Forelimb muscle (tissue), 1 donor: Measurements from ENCODE around the gene KCNH2. TPM values are rescaled to one million over a fixed set of nuclear protein-coding genes. Genes with fewer than 3 reads are reported as not detected.
A peak's percentile ranks its signal among the peaks of the same experiment; 100 is the strongest.
"Not testable (repeated sequence)": the region's sequence is repeated elsewhere in the genome, so short reads cannot be mapped to it uniquely, and the experiment has no call there.

Experiments used
- DNase-seq: peaks from one replicate; pipeline ENCODE4 v3.0.0-alpha.2; 2013; ENCODE audit warnings: low read depth
- polyA plus RNA-seq: library from polyadenylated mRNA; unstranded; fragments of 120-200 nt; gene quantifications from one replicate; pipeline ENCODE4 v1.2.1, GENCODE V29; 2013; ENCODE audit not compliant: insufficient read length

The KCNH2 gene, protein sequence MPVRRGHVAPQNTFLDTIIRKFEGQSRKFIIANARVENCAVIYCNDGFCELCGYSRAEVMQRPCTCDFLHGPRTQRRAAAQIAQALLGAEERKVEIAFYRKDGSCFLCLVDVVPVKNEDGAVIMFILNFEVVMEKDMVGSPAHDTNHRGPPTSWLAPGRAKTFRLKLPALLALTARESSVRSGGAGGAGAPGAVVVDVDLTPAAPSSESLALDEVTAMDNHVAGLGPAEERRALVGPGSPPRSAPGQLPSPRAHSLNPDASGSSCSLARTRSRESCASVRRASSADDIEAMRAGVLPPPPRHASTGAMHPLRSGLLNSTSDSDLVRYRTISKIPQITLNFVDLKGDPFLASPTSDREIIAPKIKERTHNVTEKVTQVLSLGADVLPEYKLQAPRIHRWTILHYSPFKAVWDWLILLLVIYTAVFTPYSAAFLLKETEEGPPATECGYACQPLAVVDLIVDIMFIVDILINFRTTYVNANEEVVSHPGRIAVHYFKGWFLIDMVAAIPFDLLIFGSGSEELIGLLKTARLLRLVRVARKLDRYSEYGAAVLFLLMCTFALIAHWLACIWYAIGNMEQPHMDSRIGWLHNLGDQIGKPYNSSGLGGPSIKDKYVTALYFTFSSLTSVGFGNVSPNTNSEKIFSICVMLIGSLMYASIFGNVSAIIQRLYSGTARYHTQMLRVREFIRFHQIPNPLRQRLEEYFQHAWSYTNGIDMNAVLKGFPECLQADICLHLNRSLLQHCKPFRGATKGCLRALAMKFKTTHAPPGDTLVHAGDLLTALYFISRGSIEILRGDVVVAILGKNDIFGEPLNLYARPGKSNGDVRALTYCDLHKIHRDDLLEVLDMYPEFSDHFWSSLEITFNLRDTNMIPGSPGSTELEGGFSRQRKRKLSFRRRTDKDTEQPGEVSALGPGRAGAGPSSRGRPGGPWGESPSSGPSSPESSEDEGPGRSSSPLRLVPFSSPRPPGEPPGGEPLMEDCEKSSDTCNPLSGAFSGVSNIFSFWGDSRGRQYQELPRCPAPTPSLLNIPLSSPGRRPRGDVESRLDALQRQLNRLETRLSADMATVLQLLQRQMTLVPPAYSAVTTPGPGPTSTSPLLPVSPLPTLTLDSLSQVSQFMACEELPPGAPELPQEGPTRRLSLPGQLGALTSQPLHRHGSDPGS
- polyA plus RNA-seq = 24.5 TPM

GRCh38 chr7:150978126-150978789 is at the start of gene KCNH2:
Gene KCNH2, minus strand, starts transcription at chr7:150978321. Its CDS starts 408 bp downstream, at chr7:150977913.
- DNase-seq = no peak

GRCh38 chr7:151027728-151028130 is 49.6 kb upstream of the KCNH2 start:
- not testable (repeated sequence) for DNase-seq

- DNase-seq = not testable (repeated sequence)
Measured at GRCh38 chr7:151026771-151027727, 48.9 kb upstream of the KCNH2 start.

DNA sequence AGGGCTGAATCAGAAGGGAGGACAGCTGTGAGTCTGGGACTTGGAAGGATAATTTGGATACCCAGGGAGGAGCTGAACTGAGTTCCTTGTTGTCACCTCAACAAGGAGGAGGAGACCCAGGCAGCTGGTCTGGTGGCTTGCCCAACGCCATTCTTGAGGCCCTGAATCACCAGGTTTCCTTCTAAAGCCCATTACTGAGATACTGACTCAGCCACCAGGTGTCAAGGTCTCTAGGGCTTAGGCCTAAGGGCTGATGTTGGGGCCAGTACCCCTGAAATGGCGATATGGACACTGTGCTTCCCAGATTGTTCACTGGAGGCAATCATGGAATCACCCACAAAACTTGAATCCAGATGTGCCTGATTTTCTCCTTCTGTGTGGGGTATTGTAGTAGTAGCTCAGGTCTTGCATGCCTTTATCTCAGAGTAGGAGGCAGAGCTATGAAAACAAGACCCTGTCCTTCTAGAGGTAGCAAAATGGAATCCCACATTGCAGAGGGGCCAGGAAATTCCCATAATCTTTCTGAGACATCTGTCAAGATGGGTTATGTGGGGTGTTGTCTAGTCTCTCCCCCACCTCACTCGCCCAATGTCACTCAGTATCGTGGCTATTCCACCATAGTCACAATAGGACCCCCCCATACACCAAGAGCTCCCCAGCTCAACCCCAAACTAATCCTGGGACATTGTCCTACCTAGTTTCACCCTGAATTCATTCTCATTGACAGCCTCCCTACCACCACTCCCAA is 48.0 kb upstream of the KCNH2 start:
- no peak for DNase-seq

DNA sequence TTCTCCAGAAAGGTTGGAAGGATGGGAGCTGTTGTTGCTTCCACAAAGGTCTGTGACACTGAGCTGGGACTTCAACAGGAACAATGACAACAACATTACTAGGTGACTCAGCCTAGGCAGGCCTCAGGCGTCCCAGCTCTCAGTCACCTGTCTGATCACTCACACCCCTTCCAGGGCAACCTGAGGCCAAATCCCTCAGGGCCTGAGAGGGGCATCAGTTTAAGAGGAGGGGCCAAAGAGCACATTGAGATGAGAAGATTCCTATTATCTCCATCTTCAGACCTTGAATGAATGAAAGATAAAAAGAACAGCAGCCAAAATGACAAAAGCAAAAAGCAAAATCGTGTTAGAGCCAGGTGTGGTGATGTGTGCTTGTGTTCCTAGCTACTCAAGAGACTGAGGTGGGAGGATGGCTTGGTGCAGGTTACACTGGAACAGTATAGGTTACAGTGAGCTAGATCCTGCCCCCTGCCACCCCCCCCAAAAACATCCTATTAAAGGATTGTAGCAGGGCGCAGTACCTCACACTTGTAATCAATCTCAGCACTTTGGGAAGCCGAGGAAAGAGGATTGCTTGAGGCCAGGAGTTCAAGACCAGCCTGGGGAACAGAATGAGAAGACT is 46.4 kb upstream of the KCNH2 start, which contains the start of gene ATG9B:
Gene ATG9B, minus strand, starts transcription at position 60 of the 622 bp plus-strand sequence. CDS start 71 bp downstream, outside the sequence.
- DNase-seq = no peak

DNA sequence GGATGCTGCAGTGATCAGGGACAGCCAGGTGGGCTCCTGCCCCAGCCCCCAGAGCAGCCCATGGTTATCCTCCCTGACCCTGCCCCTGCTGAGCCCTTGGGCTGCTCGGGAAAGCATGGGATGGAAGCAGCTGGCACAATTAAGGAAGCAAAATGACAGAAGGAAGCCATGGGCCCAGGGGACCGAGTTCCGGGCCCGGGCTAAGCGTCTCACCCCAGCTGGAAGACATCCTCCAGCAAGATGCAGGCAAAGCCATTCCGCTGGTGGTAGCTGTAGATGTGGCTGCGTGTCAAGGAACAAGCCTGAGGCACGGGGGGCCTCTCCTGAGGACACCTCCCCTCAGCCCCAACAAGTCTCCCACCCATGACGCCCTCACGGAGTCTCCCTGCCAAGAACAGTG is 45.1 kb upstream of the KCNH2 start:
- no peak for DNase-seq

DNA sequence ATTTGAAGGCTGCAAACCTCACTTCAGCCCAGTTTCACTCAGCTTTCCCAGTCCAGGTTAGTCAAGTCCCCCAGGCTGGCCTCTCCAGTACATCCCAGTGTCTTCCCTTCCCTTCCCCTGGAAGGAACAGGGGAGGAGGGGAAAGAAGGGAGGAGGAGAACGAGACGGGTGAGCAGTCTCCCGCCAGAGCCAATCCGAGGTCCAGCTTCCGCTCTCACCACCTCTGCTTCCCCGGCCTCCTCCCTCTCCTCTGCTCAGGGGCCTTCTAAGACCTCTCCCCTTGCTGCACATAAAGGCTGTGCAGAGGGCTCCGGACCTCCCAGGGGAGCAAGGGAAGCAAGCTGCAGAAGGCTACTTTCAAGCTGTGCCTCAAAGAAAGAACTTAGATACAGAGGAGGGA is 42.1 kb upstream of the KCNH2 start:
- no peak for DNase-seq

GRCh38 chr7:151019130-151019447 is 41.0 kb upstream of the KCNH2 start:
- DNase-seq = no peak

DNA sequence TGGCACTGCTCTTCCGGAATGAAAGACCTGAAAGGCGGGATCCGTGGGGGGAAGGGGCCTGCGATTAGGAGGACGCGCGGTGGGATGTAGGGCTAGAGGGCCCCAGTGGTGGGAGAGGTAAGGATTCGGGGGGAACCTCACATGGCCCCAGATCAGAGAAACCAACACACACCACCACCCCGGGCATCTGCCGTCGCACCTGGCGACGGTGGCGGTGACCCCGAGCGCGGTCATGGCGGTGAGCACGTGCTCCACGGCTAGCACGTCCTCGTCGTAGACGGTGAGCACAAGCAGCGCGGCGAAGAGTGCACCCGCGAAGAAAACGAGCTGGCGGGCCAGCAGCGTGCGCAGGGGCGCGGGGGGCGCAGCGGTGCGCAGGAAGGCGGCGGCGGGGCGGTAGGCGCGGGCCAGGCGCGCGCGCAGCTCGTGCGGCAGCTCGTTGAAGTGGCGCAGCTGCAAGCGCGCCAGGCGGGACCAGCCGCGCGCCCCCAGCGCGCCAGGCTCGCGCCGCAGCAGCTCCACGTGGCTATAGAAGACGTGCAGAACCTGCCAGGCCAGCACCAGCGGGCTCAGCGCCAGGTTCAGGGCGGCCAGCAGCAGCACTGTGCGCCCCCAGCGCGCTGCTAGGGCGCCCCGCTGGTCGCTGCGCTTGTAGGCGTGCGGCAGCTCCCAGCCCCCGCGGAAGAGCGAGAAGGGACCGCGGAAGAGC is 40.5 kb upstream of the KCNH2 start:
- no peak for DNase-seq

GRCh38 chr7:151017953-151018420 is 39.9 kb upstream of the KCNH2 start:
- no peak for DNase-seq

- DNase-seq = no peak
Measured at GRCh38 chr7:151017370-151017952, 39.3 kb upstream of the KCNH2 start.

DNA sequence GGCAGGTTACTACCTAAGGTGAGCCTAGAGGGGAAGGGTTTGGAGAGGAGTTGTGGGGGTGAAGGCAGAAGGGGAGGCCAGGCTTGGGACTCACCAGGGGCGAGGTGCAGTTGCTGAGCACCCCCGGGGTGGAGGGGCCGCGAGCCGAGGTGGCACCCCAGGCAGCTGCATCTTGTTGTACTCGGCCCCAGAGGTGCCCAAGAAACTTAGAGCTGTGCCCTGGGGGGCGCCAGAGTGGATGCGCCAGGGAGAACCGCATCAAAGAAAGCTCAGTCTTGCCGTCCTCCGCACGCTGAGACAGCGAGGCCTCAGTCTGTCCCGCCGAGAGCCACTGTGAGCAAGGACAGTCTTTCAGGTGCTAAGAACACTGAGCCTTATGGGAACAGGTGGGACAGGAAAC is 38.8 kb upstream of the KCNH2 start:
- no peak for DNase-seq

DNA sequence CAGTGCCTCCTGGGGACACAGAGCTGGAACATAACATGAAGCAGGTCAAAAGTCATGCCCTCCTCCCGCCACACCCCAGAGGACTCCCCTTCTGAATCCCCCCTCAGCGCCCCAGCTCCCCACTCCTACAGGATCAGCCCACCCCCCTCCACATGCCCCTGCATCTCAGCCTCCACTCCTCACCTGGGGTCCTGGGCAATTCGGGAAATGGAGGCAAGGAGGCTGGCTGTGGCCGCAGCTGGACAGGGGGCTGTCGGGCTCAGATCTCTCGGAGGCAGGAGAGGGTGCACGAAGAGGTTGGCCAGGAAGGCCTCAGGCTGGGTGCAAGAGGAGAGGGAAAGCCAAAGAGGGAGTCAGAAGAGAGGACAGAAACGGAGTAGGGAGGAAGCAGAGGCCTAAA is 38.4 kb upstream of the KCNH2 start:
- DNase-seq = no peak

DNA sequence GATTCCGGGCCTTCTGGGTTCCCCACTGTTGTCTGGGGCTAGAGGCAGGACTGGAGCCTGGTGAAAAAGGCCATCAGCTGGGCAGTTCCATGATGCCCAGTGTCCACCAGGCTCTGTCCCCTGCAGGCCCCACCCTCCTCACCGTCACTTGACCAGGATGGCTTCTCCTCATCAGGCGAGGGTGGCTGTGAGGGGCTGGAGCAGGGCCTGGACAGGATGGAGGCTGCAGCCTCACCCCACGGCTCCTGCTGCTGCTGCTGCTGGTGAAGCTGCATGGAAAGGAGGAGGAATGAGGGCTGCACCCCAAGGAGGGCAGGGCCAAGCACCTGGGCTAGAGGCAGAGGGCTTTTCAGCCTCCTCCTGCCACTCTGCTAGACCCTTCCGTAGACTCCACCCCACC is 37.8 kb upstream of the KCNH2 start:
- DNase-seq = no peak

- DNase-seq = no peak
Measured at GRCh38 chr7:151014950-151015349, 36.8 kb upstream of the KCNH2 start.

DNA sequence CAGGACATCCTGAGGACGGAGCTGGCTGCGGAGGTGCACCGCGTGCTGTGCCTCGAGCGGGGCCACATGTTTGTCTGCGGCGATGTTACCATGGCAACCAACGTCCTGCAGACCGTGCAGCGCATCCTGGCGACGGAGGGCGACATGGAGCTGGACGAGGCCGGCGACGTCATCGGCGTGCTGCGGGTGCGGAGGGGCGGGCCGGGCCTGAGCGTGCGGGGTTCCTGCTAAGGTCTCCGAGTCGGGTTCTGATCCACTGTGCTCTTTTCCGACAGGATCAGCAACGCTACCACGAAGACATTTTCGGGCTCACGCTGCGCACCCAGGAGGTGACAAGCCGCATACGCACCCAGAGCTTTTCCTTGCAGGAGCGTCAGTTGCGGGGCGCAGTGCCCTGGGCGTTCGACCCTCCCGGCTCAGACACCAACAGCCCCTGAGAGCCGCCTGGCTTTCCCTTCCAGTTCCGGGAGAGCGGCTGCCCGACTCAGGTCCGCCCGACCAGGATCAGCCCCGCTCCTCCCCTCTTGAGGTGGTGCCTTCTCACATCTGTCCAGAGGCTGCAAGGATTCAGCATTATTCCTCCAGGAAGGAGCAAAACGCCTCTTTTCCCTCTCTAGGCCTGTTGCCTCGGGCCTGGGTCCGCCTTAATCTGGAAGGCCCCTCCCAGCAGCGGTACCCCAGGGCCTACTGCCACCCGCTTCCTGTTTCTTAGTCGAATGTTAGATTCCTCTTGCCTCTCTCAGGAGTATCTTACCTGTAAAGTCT is 35.8 kb upstream of the KCNH2 start:
- peak; percentile 54 for DNase-seq

DNA sequence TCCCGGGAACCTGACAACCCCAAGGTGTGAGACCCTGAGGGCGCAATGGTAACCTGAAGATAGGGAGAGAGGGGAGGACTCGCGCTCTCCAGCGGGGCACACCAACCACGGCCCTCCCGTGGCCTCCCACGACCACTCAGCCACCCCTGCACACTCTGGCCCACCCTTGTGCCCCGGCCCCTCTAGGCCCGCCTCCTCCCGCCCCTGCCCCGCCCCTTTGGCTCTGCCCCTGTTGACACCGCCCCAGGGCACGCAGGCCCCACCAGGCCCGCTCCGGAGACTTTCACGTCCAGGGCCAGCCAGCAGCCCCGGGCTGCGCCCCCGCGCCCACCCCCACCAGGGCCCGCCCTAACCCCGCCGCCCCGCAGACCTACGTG is 35.2 kb upstream of the KCNH2 start:
- no peak for DNase-seq
